T-helper 17 cell (primary cell): ENCODE results near the gene RBP4. TPM values are rescaled to one million over a fixed set of nuclear protein-coding genes. Genes with fewer than 3 reads are reported as not detected.

Experiments used
- ATAC-seq: fragments of 150-1000 bp; cut with Tn5 transposase; 2 replicates; pipeline ENCODE4 v1.10.0; 2021; ENCODE audit warnings: mild to moderate bottlenecking, moderate library complexity
- DNase-seq, 3 donors: peaks; one replicate each; pipeline versions ENCODE4 v3.0.0 to v3.0.0-alpha.2; 2020 to 2021
- H3K9me3 ChIP-seq: one replicate; pipeline ENCODE4 v1.7.0; 2013; ENCODE audit warnings: low read length, mild to moderate bottlenecking; ENCODE audit not compliant: control insufficient read depth, poor library complexity, severe bottlenecking
- H3K27ac Mint-ChIP-seq: one replicate; pipeline ENCODE4 v1.8.0; 2022; ENCODE audit warnings: mild to moderate bottlenecking, moderate library complexity, mixed read lengths
- H3K27me3 Mint-ChIP-seq: one replicate; pipeline ENCODE4 v1.8.0; 2022; ENCODE audit warnings: mixed read lengths
- H3K36me3 Mint-ChIP-seq: one replicate; pipeline ENCODE4 v1.8.0; 2022; ENCODE audit warnings: low read depth, mixed read lengths
- H3K4me1 Mint-ChIP-seq: one replicate; pipeline ENCODE4 v1.8.0; 2022; ENCODE audit warnings: mild to moderate bottlenecking, mixed read lengths
- H3K4me3 Mint-ChIP-seq: one replicate; pipeline ENCODE4 v1.8.0; 2022; ENCODE audit warnings: mild to moderate bottlenecking, moderate library complexity, mixed read lengths
- total RNA-seq, 4 donors: library from RNA in 2 of 4; stranded (reverse) in 2 of 4; gene quantifications; one replicate each; pipeline ENCODE4 v1.2.3 and lab custom pipeline; 2022 to 2026

The RBP4 gene
- total RNA-seq, 2 donors from 2014 or later: not detected

GRCh38 chr10:93591065-93591808, 9.8 kb downstream of the RBP4 start:
- no peak for DNase-seq
- H3K36me3 Mint-ChIP-seq: no peaks in the 10 kb centered on the region
- H3K9me3 ChIP-seq: no peaks in the 10 kb centered on the region
- H3K4me3 Mint-ChIP-seq: no peak overlapping the region
- ATAC-seq: no peak
- H3K4me1 Mint-ChIP-seq: no peaks in the 10 kb centered on the region
- H3K27ac Mint-ChIP-seq: no peak overlapping the region
- peaks cover 32% of the 10 kb centered on the region for H3K27me3 Mint-ChIP-seq

GRCh38 chr10:93590638-93591037, 10.4 kb downstream of the RBP4 start:
- no peak overlapping the region for H3K27ac Mint-ChIP-seq
- DNase-seq: no peak
- peaks cover 32% of the 10 kb centered on the region for H3K27me3 Mint-ChIP-seq
- no peaks in the 10 kb centered on the region for H3K9me3 ChIP-seq
- no peaks in the 10 kb centered on the region for H3K36me3 Mint-ChIP-seq
- no peak overlapping the region for H3K4me3 Mint-ChIP-seq
- no peaks in the 10 kb centered on the region for H3K4me1 Mint-ChIP-seq
- no peak for ATAC-seq

- no peak overlapping the region for H3K4me3 Mint-ChIP-seq
- H3K36me3 Mint-ChIP-seq: no peaks in the 10 kb centered on the region
- ATAC-seq: no peak
- no peaks in the 10 kb centered on the region for H3K4me1 Mint-ChIP-seq
- DNase-seq: no peak
- peaks cover 31% of the 10 kb centered on the region for H3K27me3 Mint-ChIP-seq
- no peaks in the 10 kb centered on the region for H3K9me3 ChIP-seq
- no peak overlapping the region for H3K27ac Mint-ChIP-seq
Measured at GRCh38 chr10:93589648-93590562, 11.1 kb downstream of the RBP4 start.

- H3K4me1 Mint-ChIP-seq: no peaks in the 10 kb centered on the region
- no peak overlapping the region for H3K27ac Mint-ChIP-seq
- H3K36me3 Mint-ChIP-seq: no peaks in the 10 kb centered on the region
- peaks cover 10% of the 10 kb centered on the region for H3K27me3 Mint-ChIP-seq
- no peaks in the 10 kb centered on the region for H3K9me3 ChIP-seq
- no peak for ATAC-seq
- no peak for DNase-seq
- no peak overlapping the region for H3K4me3 Mint-ChIP-seq
Measured at GRCh38 chr10:93584445-93584844, 16.6 kb downstream of the RBP4 start.

- H3K9me3 ChIP-seq: no peaks in the 10 kb centered on the region
- Mint-ChIP-seq H3K4me1 (no peaks in the 10 kb centered on the region), H3K36me3 (peaks cover 2% of the 10 kb centered on the region), H3K27me3 (peaks cover 9% of the 10 kb centered on the region), H3K27ac (no peak overlapping the region), H3K4me3 (no peak overlapping the region)
- DNase-seq: no peak
- no peak for ATAC-seq
Measured at GRCh38 chr10:93580828-93581227, 20.2 kb downstream of the RBP4 start.

- Mint-ChIP-seq H3K4me1 (no peaks in the 10 kb centered on the region), H3K27ac (no peak overlapping the region), H3K4me3 (no peak overlapping the region), H3K36me3 (peaks cover 2% of the 10 kb centered on the region), H3K27me3 (peaks cover 16% of the 10 kb centered on the region)
- ATAC-seq: no peak
- no peak for DNase-seq
- H3K9me3 ChIP-seq: no peaks in the 10 kb centered on the region
Measured at GRCh38 chr10:93579985-93580711, 20.9 kb downstream of the RBP4 start.

- peaks cover 23% of the 10 kb centered on the region for H3K27me3 Mint-ChIP-seq
- H3K4me3 Mint-ChIP-seq: no peak overlapping the region
- no peaks in the 10 kb centered on the region for H3K4me1 Mint-ChIP-seq
- no peak for ATAC-seq
- DNase-seq: no peak
- H3K27ac Mint-ChIP-seq: no peak overlapping the region
- H3K9me3 ChIP-seq: no peaks in the 10 kb centered on the region
- peaks cover 2% of the 10 kb centered on the region for H3K36me3 Mint-ChIP-seq
Measured at GRCh38 chr10:93579089-93579488, 21.9 kb downstream of the RBP4 start.

GRCh38 chr10:93577565-93577964, 23.5 kb downstream of the RBP4 start:
- DNase-seq (no peak), ATAC-seq (no peak)
- H3K4me1 Mint-ChIP-seq: peaks cover 8% of the 10 kb centered on the region
- no peak overlapping the region for H3K4me3 Mint-ChIP-seq
- H3K27ac Mint-ChIP-seq: no peak overlapping the region
- peaks cover 2% of the 10 kb centered on the region for H3K36me3 Mint-ChIP-seq
- no peaks in the 10 kb centered on the region for H3K9me3 ChIP-seq
- peaks cover 39% of the 10 kb centered on the region for H3K27me3 Mint-ChIP-seq

- no peak for ATAC-seq
- Mint-ChIP-seq H3K27me3 (peaks cover 45% of the 10 kb centered on the region), H3K27ac (no peak overlapping the region)
Measured at GRCh38 chr10:93576888-93577287, 24.1 kb downstream of the RBP4 start.

GRCh38 chr10:93573924-93574323, 27.1 kb downstream of the RBP4 start:
- no peak for ATAC-seq
- H3K9me3 ChIP-seq: peaks cover 2% of the 10 kb centered on the region
- Mint-ChIP-seq H3K27ac (no peak overlapping the region), H3K4me3 (no peak overlapping the region), H3K27me3 (peaks cover 75% of the 10 kb centered on the region), H3K36me3 (peaks cover 8% of the 10 kb centered on the region), H3K4me1 (peaks cover 9% of the 10 kb centered on the region)
- no peak for DNase-seq

More at GRCh38 chr10:93576888-93577287, 24.1 kb downstream of the RBP4 start:
- Mint-ChIP-seq H3K36me3 (peaks cover 6% of the 10 kb centered on the region), H3K4me3 (no peak overlapping the region), H3K4me1 (peaks cover 9% of the 10 kb centered on the region)
- H3K9me3 ChIP-seq: peaks cover 2% of the 10 kb centered on the region
- DNase-seq: no peak

- H3K4me1 Mint-ChIP-seq: peaks cover 9% of the 10 kb centered on the region
- no peak overlapping the region for H3K4me3 Mint-ChIP-seq
- peaks cover 2% of the 10 kb centered on the region for H3K9me3 ChIP-seq
- no peak for ATAC-seq
- peaks cover 8% of the 10 kb centered on the region for H3K36me3 Mint-ChIP-seq
- DNase-seq: no peak
- no peak overlapping the region for H3K27ac Mint-ChIP-seq
- peaks cover 81% of the 10 kb centered on the region for H3K27me3 Mint-ChIP-seq
Measured at GRCh38 chr10:93573051-93573909, 27.8 kb downstream of the RBP4 start.

GRCh38 chr10:93572606-93573005, 28.4 kb downstream of the RBP4 start:
- Mint-ChIP-seq H3K4me1 (peaks cover 9% of the 10 kb centered on the region), H3K27me3 (peaks cover 85% of the 10 kb centered on the region), H3K4me3 (no peak overlapping the region), H3K36me3 (peaks cover 6% of the 10 kb centered on the region), H3K27ac (no peak overlapping the region)
- peaks cover 2% of the 10 kb centered on the region for H3K9me3 ChIP-seq
- DNase-seq: no peak
- ATAC-seq: no peak
